Measurements from ENCODE around the gene VKORC1.

VKORC1 gene

GRCh38 chr16:31084584-31085302, 9.9 kb downstream of the VKORC1 start:
- no peak for TF ChIP-seq POLR2AphosphoS5 (IDR thresholded peaks at IDR 0.05; ENCODE audit: low read depth, low read length)

- TF ChIP-seq SIN3A (IDR thresholded peaks at IDR 0.05; ENCODE audit: borderline replicate concordance, insufficient read depth, low read length), result no peak
- TF ChIP-seq FOXP2 (optimal IDR thresholded peaks at IDR 0.05; ENCODE audit: borderline replicate concordance, extremely low read depth, extremely low read length, insufficient read depth), result no peak
- TF ChIP-seq POLR2AphosphoS5 (IDR thresholded peaks at IDR 0.05; ENCODE audit: low read depth, low read length), result no peak
- TF ChIP-seq TAF1 (IDR thresholded peaks at IDR 0.05; ENCODE audit: borderline replicate concordance, insufficient read depth, low read length), result no peak
Observed at GRCh38 chr16:31083981-31084380, 10.6 kb downstream of the VKORC1 start.

GRCh38 chr16:31083556-31083955, 11.0 kb downstream of the VKORC1 start:
- TF ChIP-seq FOXP2 (optimal IDR thresholded peaks at IDR 0.05; ENCODE audit: borderline replicate concordance, extremely low read depth, extremely low read length, insufficient read depth) (no peak), TAF1 (IDR thresholded peaks at IDR 0.05; ENCODE audit: borderline replicate concordance, insufficient read depth, low read length) (no peak), REST (IDR thresholded peaks at IDR 0.05; ENCODE audit: insufficient read depth in 1 of 2, low read depth in 2 of 2, low read length in 2 of 2) (no peak), SIN3A (IDR thresholded peaks at IDR 0.05; ENCODE audit: borderline replicate concordance, insufficient read depth, low read length) (no peak), POLR2AphosphoS5 (IDR thresholded peaks at IDR 0.05; ENCODE audit: low read depth, low read length) (0 out of 2 replicates have a peak, but pooled peaks have one; percentile 1)

- TF ChIP-seq POLR2AphosphoS5 (IDR thresholded peaks at IDR 0.05; ENCODE audit: low read depth, low read length) (0 out of 2 replicates have a peak, but pooled peaks have one; percentile 2), TAF1 (IDR thresholded peaks at IDR 0.05; ENCODE audit: borderline replicate concordance, insufficient read depth, low read length) (no peak), SIN3A (IDR thresholded peaks at IDR 0.05; ENCODE audit: borderline replicate concordance, insufficient read depth, low read length) (no peak), REST (IDR thresholded peaks at IDR 0.05; ENCODE audit: insufficient read depth in 1 of 2, low read depth in 2 of 2, low read length in 2 of 2) (no peak), FOXP2 (optimal IDR thresholded peaks at IDR 0.05; ENCODE audit: borderline replicate concordance, extremely low read depth, extremely low read length, insufficient read depth) (no peak)
Observed at GRCh38 chr16:31083081-31083480, 11.5 kb downstream of the VKORC1 start.

GRCh38 chr16:31082368-31083045, 12.1 kb downstream of the VKORC1 start:
- TF ChIP-seq TAF1 (IDR thresholded peaks at IDR 0.05; ENCODE audit: borderline replicate concordance, insufficient read depth, low read length), result no peak
- no peak for TF ChIP-seq POLR2AphosphoS5 (IDR thresholded peaks at IDR 0.05; ENCODE audit: low read depth, low read length)
- no peak for TF ChIP-seq REST (IDR thresholded peaks at IDR 0.05; ENCODE audit: insufficient read depth in 1 of 2, low read depth in 2 of 2, low read length in 2 of 2)
- TF ChIP-seq SIN3A (IDR thresholded peaks at IDR 0.05; ENCODE audit: borderline replicate concordance, insufficient read depth, low read length), result no peak
- TF ChIP-seq FOXP2 (optimal IDR thresholded peaks at IDR 0.05; ENCODE audit: borderline replicate concordance, extremely low read depth, extremely low read length, insufficient read depth), result no peak
